SH-SY5Y (cell line): Measurements from ENCODE around the gene ST3GAL5.

Experiments used
- GATA2 ChIP-seq: IDR thresholded peaks from 2 replicates; pipeline ENCODE4 v1.6.1; 2011; ENCODE audit warnings: mild to moderate bottlenecking, low read depth, low read length
- GATA3 ChIP-seq: IDR thresholded peaks from 2 replicates; pipeline ENCODE4 v1.6.1; 2011; ENCODE audit warnings: low read depth, mild to moderate bottlenecking, low read length, moderate library complexity

DNA sequence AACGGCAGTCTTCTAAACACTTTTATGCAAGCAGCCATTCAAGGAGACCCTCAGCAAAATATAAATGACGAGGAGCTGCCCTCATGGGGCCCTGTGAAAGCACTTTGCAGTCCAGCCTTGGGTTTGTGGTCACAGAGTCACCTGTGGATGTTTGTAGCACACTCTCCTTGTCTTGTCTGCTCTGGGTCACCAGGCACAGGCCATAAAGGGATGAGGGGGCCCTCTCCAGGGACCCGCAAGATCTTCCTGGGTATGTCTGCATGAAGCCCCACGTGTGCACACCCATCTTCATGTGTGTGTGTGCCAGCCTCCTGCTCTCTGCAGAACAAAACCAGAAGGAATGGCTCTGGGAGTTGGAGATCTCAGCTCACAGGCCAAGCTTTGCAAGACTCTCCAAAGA is 98.8 kb downstream of the ST3GAL5 start:
- TF ChIP-seq GATA2 (no peak), GATA3 (no peak)
